T-helper 2 cell treated with Interferon-gamma antibody and Interleukin-4, amounts not matched to agents 5 μg/mL and 100 μg/mL, for 36 hours (primary cell): Measurements from ENCODE around the gene CCDC13.

Source experiments
- DNase-seq: peaks from one replicate; pipeline ENCODE4 v3.0.0; 2021; ENCODE audit warnings: low spot score
- H3K27ac Mint-ChIP-seq: one replicate; pipeline ENCODE4 v1.8.0; 2021; ENCODE audit warnings: mild to moderate bottlenecking, mixed read lengths
- H3K27me3 Mint-ChIP-seq: one replicate; pipeline ENCODE4 v1.8.0; 2021; ENCODE audit warnings: low read depth, mixed read lengths
- H3K36me3 Mint-ChIP-seq: one replicate; pipeline ENCODE4 v1.8.0; 2021; ENCODE audit warnings: low read depth, mixed read lengths
- H3K4me1 Mint-ChIP-seq: one replicate; pipeline ENCODE4 v1.8.0; 2021; ENCODE audit warnings: low read depth, mixed read lengths
- H3K4me3 Mint-ChIP-seq: one replicate; pipeline ENCODE4 v1.8.0; 2022; ENCODE audit warnings: mild to moderate bottlenecking, moderate library complexity, mixed read lengths
- H3K9me3 Mint-ChIP-seq: one replicate; pipeline ENCODE4 v1.8.0; 2021; ENCODE audit warnings: mixed read lengths

The CCDC13 gene

DNA sequence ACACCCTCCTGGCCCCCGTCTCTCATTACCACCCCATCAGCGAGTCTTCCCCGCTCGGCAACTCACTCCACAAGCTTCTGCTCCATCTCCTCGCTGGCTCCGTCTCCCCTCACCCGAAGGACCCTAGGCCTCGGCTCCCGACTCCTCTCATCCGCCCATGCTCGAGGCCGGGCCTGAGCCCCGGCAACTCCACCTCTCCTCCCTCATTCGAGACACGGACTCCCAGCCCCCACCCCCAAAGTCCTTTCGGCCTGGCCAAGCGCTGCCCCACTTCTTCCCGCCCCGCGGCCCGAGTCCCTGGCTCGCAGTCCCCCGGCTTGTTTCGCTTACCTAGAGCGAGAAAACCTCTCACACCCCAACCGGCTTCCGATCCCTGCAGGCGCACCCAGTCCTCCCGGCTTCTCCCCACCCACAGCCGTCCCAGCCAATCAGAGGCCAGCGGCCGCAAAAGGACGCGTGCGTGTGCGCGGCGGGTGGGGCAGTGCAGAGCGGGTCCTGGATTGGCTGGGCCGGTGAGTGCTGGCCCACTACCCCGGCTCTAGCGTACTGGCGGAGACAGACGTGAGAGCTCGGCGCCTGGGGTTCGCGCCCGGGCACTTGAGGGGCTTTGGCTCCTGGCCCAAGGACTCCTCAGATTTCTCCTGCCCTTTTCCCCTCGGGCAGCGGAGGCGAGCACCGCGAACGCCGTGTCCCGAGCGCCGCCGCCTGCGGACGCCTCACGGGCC, 31.2 kb upstream of the CCDC13 start, which contains the start of gene HIGD1A:
TSS of gene HIGD1A (minus strand) at position 385 of the 725 bp plus-strand sequence. CDS start 10,237 bp downstream, outside the sequence.
- H3K27ac Mint-ChIP-seq = peak within 1 kb of the TSS; percentile 84

DNA sequence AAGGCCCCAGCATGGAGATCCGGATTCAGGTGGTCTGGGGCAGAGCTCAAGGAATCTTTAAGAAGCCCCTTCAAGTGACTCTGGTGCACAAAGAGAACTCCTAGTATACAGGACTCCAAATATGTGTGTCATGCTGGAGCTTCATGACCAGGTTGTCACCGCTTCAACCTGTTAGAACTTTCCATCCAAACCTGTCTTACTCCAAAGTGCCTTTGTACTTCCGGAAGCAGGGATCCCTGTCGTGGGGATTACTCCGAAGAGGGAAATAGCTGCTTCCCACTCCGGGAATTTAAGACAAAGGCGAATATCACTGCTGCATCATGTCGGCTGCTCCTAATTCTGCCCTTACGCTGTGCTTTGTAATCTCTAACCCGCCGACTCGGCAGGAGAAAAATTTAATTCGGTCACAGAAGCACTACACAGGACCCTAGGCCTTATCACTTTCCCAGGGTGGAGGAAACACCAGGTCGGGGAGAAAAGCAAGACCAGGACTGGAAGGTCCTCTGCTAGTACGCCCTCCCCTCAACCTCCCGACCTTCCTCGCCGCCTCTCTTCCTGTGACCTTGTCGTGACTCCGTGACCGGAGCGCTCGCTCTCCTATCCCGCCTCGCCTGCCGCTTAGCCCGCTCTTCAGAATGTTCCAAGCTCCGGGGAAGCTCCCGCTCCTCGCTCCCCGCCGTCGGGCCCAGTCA, 30.5 kb upstream of the CCDC13 start:
- H3K4me1 Mint-ChIP-seq = peaks cover 30% of the 10 kb centered on the region
- H3K27me3 Mint-ChIP-seq = peaks cover 20% of the 10 kb centered on the region
- peaks cover 16% of the 10 kb centered on the region for H3K36me3 Mint-ChIP-seq
- peak overlapping the region; percentile 84 for H3K27ac Mint-ChIP-seq
- DNase-seq = peak; percentile 32
- no peaks in the 10 kb centered on the region for H3K9me3 Mint-ChIP-seq
- peak overlapping the region; percentile 96 for H3K4me3 Mint-ChIP-seq

More for the DNA sequence above, 31.2 kb upstream of the CCDC13 start, which contains the start of gene HIGD1A:
- peaks cover 15% of the 10 kb centered on the region for H3K36me3 Mint-ChIP-seq
- DNase-seq = peak; percentile 94
- H3K4me3 Mint-ChIP-seq = peak within 1 kb of the TSS; percentile 96
- H3K9me3 Mint-ChIP-seq = no peaks in the 10 kb centered on the region
- H3K4me1 Mint-ChIP-seq = peaks cover 30% of the 10 kb centered on the region
- peaks cover 23% of the 10 kb centered on the region for H3K27me3 Mint-ChIP-seq

DNA sequence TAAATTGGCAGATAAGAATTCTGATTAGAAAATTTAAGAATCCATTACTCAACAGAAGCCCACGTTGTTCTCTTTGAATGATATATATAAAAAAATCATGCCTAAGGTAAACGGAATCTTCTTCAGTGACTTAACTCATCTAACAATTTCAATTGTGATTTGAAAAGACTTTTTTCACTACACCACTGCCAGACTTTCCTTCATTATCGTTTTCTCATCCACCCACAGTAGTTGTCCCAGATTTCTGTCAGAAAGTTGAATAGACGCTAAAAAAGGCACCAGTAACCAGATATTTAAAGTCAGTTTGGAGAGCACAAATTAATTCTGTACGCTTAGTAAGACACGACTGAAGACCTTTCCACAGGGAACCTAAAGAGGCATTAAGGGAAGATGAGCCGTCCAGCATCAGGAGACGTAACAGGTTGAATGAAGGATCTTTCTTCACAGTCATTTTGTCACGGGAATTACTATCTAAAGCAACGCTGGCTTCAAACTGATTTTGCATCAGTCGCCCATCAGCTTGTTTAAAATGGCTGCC, 29.9 kb upstream of the CCDC13 start:
- Mint-ChIP-seq H3K27me3 (peaks cover 20% of the 10 kb centered on the region), H3K9me3 (no peaks in the 10 kb centered on the region), H3K4me3 (peak overlapping the region; percentile 96), H3K27ac (peak overlapping the region; percentile 20), H3K4me1 (peaks cover 30% of the 10 kb centered on the region), H3K36me3 (peaks cover 16% of the 10 kb centered on the region)
- DNase-seq = no peak

DNA sequence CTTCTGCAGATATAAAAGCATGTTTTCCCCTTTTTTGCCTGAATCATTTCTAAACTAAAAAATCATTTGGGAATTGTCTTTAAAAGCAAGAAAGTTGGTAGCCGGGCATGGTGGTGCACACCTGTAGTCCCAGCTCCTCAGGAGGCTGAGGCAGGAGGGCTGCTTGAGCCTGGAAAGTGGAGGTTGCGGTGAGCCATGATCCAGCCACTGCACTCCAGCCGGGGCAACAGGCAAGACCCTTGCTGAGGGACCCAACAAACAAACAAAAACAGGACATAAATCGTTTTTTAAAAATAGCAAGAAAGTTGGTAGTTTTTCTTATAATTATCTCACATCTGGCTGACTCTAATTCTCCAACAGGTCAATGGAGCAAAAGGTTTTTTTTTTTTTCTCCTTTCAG, 28.7 kb upstream of the CCDC13 start:
- DNase-seq = no peak
- Mint-ChIP-seq H3K36me3 (peaks cover 16% of the 10 kb centered on the region), H3K27me3 (peaks cover 15% of the 10 kb centered on the region), H3K4me3 (peak overlapping the region; percentile 21), H3K4me1 (peaks cover 30% of the 10 kb centered on the region), H3K27ac (no peak overlapping the region), H3K9me3 (no peaks in the 10 kb centered on the region)

DNA sequence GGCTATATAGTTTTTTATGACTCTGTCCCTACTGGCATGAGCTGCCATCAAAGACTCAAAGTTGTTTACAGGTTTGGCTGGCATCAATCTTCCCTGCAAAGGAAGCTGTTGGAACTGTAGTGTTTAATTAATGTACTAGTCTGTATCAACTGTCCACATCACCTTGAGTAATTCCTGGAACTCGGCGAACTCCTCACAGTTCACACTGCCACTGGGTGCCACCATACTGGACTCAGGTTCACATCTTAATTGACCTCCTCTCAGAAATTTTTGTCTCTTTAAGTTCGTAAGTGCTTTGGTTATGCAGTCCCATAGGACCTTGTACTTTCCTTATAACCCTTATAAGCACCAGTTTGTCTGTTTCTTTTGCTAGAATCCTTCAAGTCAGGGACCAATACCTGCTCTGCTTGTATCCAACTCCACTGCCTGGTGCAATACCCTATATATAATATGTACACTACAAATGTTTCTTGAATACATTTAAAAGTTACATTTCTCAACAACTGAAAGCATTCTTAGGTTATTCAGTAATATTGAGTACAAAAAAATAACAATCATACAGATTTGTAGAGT, 28.1 kb upstream of the CCDC13 start:
- DNase-seq = no peak
- Mint-ChIP-seq H3K27ac (no peak overlapping the region), H3K27me3 (peaks cover 10% of the 10 kb centered on the region), H3K4me1 (peaks cover 33% of the 10 kb centered on the region), H3K36me3 (peaks cover 19% of the 10 kb centered on the region), H3K4me3 (no peak overlapping the region), H3K9me3 (no peaks in the 10 kb centered on the region)

DNA sequence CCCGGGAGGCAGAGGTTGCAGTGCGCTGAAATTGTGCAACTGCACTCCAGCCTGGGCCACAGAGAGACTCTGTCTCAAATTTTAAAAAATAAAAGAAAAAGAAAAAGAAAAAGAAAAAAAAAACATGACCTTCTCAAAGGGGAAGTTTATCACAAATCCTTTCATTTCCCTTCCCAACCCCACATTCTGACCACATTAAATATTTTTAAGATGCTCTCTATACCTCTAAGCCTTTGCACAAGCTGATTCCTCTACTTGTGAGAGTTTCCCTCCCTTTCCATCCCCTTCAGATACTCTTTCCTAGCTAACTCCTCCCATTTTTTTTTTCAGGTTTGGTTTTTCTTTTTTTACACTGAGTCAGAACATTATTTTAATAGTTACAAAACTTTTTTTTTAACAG, 27.2 kb upstream of the CCDC13 start:
- no peak for DNase-seq
- H3K9me3 Mint-ChIP-seq = no peaks in the 10 kb centered on the region
- H3K27ac Mint-ChIP-seq = no peak overlapping the region
- H3K27me3 Mint-ChIP-seq = peaks cover under 1% of the 10 kb centered on the region
- H3K4me3 Mint-ChIP-seq = no peak overlapping the region
- H3K4me1 Mint-ChIP-seq = peaks cover 38% of the 10 kb centered on the region
- H3K36me3 Mint-ChIP-seq = peaks cover 25% of the 10 kb centered on the region

DNA sequence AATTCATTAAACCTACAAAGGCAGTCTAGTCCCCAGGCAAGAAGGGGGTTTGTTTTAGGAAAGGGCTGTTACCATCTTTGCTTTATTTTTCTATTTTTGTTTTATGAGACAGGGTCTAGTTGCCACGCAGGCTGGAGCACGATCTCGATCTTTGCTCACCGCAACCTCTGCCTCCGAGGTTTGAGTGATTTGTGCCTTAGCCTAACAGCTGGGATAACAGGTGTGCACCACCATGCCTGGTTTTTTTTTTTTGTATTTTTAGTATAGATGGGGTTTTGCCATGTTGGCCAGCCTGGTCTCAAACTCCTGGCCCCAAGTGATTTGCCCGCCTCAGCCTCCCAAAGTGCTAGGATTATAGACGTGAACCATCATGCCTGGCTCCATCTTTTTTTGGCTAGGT, 26.3 kb upstream of the CCDC13 start:
- no peak for DNase-seq
- peaks cover 25% of the 10 kb centered on the region for H3K36me3 Mint-ChIP-seq
- no peaks in the 10 kb centered on the region for H3K27me3 Mint-ChIP-seq
- no peak overlapping the region for H3K4me3 Mint-ChIP-seq
- no peak overlapping the region for H3K27ac Mint-ChIP-seq
- H3K9me3 Mint-ChIP-seq = no peaks in the 10 kb centered on the region
- peaks cover 34% of the 10 kb centered on the region for H3K4me1 Mint-ChIP-seq

DNA sequence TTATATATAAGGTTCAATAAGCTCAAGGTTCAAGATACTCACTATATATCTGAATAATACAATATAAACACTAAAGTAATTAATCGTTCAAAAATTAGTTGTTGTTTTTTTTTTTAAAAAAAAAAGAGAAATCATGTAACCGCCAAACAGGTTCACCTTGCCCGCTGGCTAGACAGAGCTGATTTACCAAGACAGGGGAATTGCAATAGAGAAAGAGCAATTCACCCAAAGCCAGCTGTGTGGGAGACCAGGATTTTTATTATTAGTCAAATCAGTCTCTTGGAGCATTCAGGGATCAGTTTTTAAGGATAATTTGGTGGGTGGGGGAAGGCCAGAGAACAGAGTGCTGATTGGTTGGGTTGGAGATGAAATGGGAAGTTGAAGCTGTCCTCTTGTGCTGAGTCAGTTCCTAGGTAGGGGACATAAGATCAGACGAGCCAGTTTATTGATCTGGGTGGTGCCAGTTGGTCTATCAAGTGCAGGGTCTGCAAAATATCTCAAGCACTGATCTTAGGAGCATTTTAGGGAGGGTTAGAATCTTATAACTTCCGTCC, 23.4 kb upstream of the CCDC13 start:
- H3K27ac Mint-ChIP-seq = no peak overlapping the region
- no peak for DNase-seq
- peaks cover 31% of the 10 kb centered on the region for H3K36me3 Mint-ChIP-seq
- H3K4me1 Mint-ChIP-seq = peaks cover 22% of the 10 kb centered on the region
- H3K4me3 Mint-ChIP-seq = no peak overlapping the region
- no peaks in the 10 kb centered on the region for H3K9me3 Mint-ChIP-seq
- H3K27me3 Mint-ChIP-seq = no peaks in the 10 kb centered on the region

DNA sequence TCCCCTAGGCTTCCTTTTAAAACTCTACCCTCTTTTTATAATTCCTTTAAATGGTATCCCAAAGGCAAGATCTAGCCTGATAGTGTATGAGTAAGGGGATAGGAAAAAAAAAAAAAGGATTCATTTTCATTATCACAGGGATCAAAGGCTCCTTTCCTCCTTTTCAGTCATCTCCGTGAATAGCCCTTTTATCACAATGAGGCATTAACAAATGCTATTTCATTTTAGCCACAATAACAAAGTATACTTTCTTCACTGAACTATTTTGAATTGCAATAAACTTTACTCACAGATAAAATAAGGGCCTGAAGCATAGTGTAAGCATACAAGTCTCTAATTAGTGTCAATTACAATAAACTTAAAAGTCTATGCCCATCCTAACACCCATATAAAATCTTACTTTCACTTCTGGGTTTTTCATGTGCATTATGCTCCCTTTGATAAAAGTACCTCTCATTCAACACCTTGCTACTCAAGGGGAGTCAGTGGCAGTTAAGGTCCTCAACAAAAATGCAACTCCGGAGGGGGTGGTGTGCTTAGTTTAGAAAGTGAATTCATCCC, 22.6 kb upstream of the CCDC13 start:
- peaks cover 20% of the 10 kb centered on the region for H3K4me1 Mint-ChIP-seq
- no peak overlapping the region for H3K4me3 Mint-ChIP-seq
- H3K9me3 Mint-ChIP-seq = no peaks in the 10 kb centered on the region
- H3K27ac Mint-ChIP-seq = no peak overlapping the region
- H3K27me3 Mint-ChIP-seq = no peaks in the 10 kb centered on the region
- no peak for DNase-seq
- peaks cover 32% of the 10 kb centered on the region for H3K36me3 Mint-ChIP-seq

DNA sequence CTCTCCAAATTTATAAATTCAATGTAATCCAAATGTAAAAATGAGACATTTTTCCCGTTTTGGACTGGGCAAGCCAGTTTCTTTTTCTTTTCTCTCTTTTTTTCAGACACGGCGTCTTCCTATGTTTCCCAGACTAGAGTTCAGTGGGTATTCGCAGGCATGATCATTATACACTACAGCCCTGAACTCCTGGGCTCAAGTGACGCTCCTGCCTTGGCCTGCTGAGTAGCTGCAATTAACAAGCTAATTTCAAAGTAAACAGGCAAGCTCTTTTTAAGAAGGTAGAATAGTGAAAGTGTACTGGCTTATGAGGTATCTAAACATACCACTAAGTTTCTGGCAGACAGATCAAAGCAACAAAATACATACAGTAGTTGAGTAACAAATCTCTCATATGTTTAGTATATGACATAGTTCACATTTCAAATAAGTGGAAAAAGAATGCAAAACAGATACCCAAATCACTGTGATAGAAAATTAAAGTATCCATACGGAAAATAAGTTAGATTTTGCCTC, 17.7 kb upstream of the CCDC13 start:
- Mint-ChIP-seq H3K27me3 (no peaks in the 10 kb centered on the region), H3K9me3 (no peaks in the 10 kb centered on the region), H3K36me3 (peaks cover 36% of the 10 kb centered on the region), H3K27ac (no peak overlapping the region), H3K4me3 (no peak overlapping the region), H3K4me1 (peaks cover 12% of the 10 kb centered on the region)
- no peak for DNase-seq

DNA sequence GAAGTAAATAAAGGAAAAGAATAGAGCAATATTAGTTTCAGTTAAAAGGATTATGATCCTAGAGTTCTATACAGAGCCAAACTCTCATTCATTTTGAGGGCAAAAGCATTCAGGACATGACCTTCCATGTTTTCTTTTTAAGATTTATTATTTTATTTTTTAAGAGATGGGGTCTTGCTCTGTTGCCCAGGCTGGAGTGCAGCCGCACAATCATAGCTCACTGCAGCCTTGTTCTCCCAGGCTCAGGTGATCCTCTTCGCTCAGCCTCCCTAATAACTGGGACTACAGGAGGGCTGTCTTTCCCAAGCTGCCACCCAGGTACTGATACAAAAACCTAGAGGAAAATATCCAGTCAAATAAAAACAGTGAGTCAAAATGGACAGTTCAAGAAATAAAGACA, 13.6 kb upstream of the CCDC13 start:
- no peak overlapping the region for H3K4me3 Mint-ChIP-seq
- H3K27ac Mint-ChIP-seq = no peak overlapping the region
- H3K9me3 Mint-ChIP-seq = no peaks in the 10 kb centered on the region

DNA sequence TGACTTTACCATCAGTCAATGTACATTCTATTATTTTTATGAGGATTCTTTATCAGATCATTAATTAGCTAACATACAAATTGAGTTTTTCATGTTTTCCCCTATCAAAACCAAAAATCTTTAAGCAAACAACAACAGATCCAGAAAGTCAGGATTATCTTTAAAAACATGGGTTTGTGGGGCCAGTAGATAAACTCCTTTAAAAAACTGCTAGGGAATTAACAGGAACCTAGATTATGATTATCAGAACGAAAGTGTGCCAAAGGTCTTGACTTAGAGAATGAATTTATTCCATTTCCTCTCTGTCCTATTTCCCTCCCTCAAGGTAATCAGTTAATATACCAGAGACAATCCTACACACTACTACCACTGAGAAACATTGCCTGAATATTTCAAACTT, 13.2 kb upstream of the CCDC13 start:
- no peak overlapping the region for H3K4me3 Mint-ChIP-seq
- no peak overlapping the region for H3K27ac Mint-ChIP-seq
- H3K9me3 Mint-ChIP-seq = no peaks in the 10 kb centered on the region
- DNase-seq = no peak
- peaks cover 8% of the 10 kb centered on the region for H3K4me1 Mint-ChIP-seq
- H3K36me3 Mint-ChIP-seq = peaks cover 28% of the 10 kb centered on the region
- H3K27me3 Mint-ChIP-seq = no peaks in the 10 kb centered on the region

More for the DNA sequence above, 13.6 kb upstream of the CCDC13 start:
- DNase-seq = no peak
- H3K4me1 Mint-ChIP-seq = peaks cover 8% of the 10 kb centered on the region
- no peaks in the 10 kb centered on the region for H3K27me3 Mint-ChIP-seq
- peaks cover 31% of the 10 kb centered on the region for H3K36me3 Mint-ChIP-seq

DNA sequence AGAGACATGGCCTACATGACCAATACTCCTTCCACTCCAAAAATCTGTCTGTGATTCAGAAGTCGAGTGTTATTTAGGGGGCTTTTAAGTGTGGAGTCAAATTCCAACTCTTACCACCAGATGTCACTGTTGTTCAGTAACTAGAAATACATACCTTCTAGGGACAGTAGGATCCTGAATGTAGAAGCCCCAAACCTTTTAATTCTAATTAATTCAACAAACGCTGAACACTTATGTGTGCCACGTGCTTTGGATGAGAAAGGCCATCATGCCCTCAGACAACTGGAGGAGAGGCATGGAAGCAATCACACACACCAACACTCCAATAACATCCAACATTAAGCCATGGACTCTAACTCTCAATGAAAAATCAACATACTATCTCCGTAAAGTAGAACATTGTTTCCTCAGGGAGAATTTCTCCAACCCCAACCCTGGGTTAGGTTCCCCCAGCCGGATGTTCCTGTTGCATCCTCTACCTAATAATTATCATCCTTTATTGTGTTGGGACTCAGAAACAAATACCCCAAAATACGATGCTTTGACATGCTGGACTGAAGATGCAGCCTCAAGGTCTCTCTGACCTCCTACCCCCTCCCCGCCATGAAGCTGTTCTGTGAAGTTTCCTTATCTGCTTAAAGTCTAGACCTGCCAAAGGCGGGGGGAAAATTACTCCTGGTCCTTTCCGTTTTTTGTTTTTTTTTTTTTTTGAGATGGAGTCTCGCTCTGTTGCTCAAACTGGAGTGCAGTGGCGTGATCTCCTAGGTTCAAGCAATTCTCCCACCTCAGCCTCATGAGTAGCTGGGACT, 8.0 kb upstream of the CCDC13 start:
- Mint-ChIP-seq H3K36me3 (peaks cover 10% of the 10 kb centered on the region), H3K4me1 (peaks cover 2% of the 10 kb centered on the region), H3K9me3 (no peaks in the 10 kb centered on the region), H3K27me3 (no peaks in the 10 kb centered on the region), H3K27ac (no peak overlapping the region), H3K4me3 (no peak overlapping the region)
- DNase-seq = no peak
